ENCODE measurements around the gene TMC6. TPM values are rescaled to one million over a fixed set of nuclear protein-coding genes. Genes with fewer than 3 reads are reported as not detected.

The TMC6 gene
- total and polyA plus RNA-seq, 2 of the 13 experiments (the other 11 are each of a cell fraction or from before 2014, with no cell fraction given) = 48.4 to 99.1 TPM

GRCh38 chr17:78113804-78114785, 14.5 kb downstream of the TMC6 start:
- in situ Hi-C loops (cut with HindIII; ENCODE audit: extremely low pct_ligation_motif_present, low pct_unique_long_range_greater_than_20kb) = loop anchor here (5.0 kb wide), 1 partner anchor 73 kb away; the partner anchor contains the start of genes AFMID and TK1

More at GRCh38 chr17:78113804-78114785, 14.5 kb downstream of the TMC6 start:
- no TSS peak for BruUV-seq (replicated peaks)
- H4K20me1 ChIP-seq (ENCODE audit: insufficient read depth, low read length) = peaks cover 14% of the 10 kb centered on the region; the same call in 1 of the 2 replicates
- no peaks in the 10 kb centered on the region for H3K79me2 ChIP-seq (ENCODE audit: insufficient read depth, low read length)
- DNase-seq (ENCODE audit: low spot score) (no peak), FAIRE-seq (no peak), ATAC-seq (no peak)
- H3K4me3 ChIP-seq (replicated peaks in 1 of 3; ENCODE audit: insufficient read depth in 1 of 3, low read depth in 2 of 3, low read length in 3 of 3) = no peak overlapping the region
- no peak overlapping the region for H3K27ac ChIP-seq (ENCODE audit: extremely low read length, insufficient read depth, low read length)
- ChIA-PET POLR2A (interaction anchor here (1.3 kb wide), 1 partner anchor 26 kb away, joined by 3 read pairs; no protein-coding TSS in a partner anchor), CTCF (ENCODE audit: low intra/inter-chr PET ratio, low total read pairs) (interaction anchor here (1.1 to 2.5 kb wide), 5 partner anchors 23 to 138 kb away, joined by 3 to 18 read pairs (median 4); no protein-coding TSS in a partner anchor)
- H3K9ac ChIP-seq (ENCODE audit: insufficient read depth, low read depth, low read length) = no peak overlapping the region
- H3K9me3 ChIP-seq (ENCODE audit: low read length) = no peaks in the 10 kb centered on the region
- H3K36me3 ChIP-seq (replicated peaks in 1 of 2; ENCODE audit: control insufficient read depth in 1 of 2, insufficient read depth in 2 of 2, low read length in 2 of 2) = peaks cover 15 to 43% of the 10 kb centered on the region in 2 experiments
- intact Hi-C loops (cut with micrococcal nuclease; ENCODE audit: unreplicated experiment) = loop anchor here (5.0 kb wide), 1 partner anchor 73 kb away; the partner anchor contains the start of genes AFMID and TK1
- H3K27me3 ChIP-seq (ENCODE audit: control insufficient read depth in 1 of 2, insufficient read depth in 2 of 2, low read length in 2 of 2) = no peaks in the 10 kb centered on the region
- TF ChIP-seq MLLT10 (CRISPR knock-in tag; IDR thresholded peaks at IDR 0.05) (0 out of 2 replicates have a peak, but pooled peaks have one; percentile 16), PAXIP1 (CRISPR knock-in tag; conservative IDR thresholded peaks at IDR 0.05) (no peak), POLR2G (IDR thresholded peaks at IDR 0.05; ENCODE audit: low read depth, low read length) (peak; percentile 33; the same call in 1 of the 2 replicates), MEIS2 (CRISPR knock-in tag; IDR thresholded peaks at IDR 0.05) (0 out of 2 replicates have a peak, but pooled peaks have one; percentile 11)
- WGBS (ENCODE audit: low lambda C conversion rate) = 96% methylated on average over 23 of the region's 25 CpGs
- no peak overlapping the region for H3K4me2 ChIP-seq (ENCODE audit: low read depth, low read length)
- H3K4me1 ChIP-seq (ENCODE audit: insufficient read depth, low read length) = peaks cover 22% of the 10 kb centered on the region
- H2AFZ ChIP-seq (ENCODE audit: low read length) = no peak overlapping the region

All from HepG2 (cell line).